ENCODE measurements around the gene MAEL.

DNA sequence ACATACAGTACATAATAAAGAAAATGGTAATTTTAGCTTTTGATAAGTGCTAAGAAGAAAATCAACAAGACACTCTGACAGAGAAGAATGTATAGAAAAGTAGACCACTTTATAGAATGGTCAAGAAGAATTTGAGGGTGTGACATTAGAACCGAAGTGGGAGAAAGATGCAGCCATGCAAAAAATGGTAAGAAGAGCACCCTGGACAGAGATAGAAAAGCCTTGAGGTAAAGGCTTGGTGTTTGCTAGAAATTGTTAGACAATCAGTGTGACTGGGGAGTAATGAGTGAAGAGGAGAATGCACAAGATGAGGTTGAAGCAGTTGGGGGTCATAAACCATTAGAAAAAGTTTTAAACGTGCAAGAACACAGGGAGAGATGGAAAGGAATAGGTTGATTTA, 23.5 kb downstream of the MAEL start:
- TF ChIP-seq EP300 (IDR thresholded peaks at IDR 0.05; ENCODE audit: borderline replicate concordance), result no peak
- TF ChIP-seq, protein P1, sequence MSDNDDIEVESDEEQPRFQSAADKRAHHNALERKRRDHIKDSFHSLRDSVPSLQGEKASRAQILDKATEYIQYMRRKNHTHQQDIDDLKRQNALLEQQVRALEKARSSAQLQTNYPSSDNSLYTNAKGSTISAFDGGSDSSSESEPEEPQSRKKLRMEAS (IDR thresholded peaks at IDR 0.05), result no peak
- TF ChIP-seq TAF1 (IDR thresholded peaks at IDR 0.05; ENCODE audit: low read depth), result no peak
- no peak for TF ChIP-seq RAD21 (IDR thresholded peaks at IDR 0.05; ENCODE audit: low read depth)
- TF ChIP-seq TEAD4 (IDR thresholded peaks at IDR 0.05), result no peak
- no peak for TF ChIP-seq CREB1 (IDR thresholded peaks at IDR 0.05; ENCODE audit: low read depth)
- no peak for TF ChIP-seq FOXM1 (IDR thresholded peaks at IDR 0.05; ENCODE audit: borderline replicate concordance, low read depth)
- TF ChIP-seq YY1 (IDR thresholded peaks at IDR 0.05; ENCODE audit: low read depth), result no peak
- TF ChIP-seq, protein P2, sequence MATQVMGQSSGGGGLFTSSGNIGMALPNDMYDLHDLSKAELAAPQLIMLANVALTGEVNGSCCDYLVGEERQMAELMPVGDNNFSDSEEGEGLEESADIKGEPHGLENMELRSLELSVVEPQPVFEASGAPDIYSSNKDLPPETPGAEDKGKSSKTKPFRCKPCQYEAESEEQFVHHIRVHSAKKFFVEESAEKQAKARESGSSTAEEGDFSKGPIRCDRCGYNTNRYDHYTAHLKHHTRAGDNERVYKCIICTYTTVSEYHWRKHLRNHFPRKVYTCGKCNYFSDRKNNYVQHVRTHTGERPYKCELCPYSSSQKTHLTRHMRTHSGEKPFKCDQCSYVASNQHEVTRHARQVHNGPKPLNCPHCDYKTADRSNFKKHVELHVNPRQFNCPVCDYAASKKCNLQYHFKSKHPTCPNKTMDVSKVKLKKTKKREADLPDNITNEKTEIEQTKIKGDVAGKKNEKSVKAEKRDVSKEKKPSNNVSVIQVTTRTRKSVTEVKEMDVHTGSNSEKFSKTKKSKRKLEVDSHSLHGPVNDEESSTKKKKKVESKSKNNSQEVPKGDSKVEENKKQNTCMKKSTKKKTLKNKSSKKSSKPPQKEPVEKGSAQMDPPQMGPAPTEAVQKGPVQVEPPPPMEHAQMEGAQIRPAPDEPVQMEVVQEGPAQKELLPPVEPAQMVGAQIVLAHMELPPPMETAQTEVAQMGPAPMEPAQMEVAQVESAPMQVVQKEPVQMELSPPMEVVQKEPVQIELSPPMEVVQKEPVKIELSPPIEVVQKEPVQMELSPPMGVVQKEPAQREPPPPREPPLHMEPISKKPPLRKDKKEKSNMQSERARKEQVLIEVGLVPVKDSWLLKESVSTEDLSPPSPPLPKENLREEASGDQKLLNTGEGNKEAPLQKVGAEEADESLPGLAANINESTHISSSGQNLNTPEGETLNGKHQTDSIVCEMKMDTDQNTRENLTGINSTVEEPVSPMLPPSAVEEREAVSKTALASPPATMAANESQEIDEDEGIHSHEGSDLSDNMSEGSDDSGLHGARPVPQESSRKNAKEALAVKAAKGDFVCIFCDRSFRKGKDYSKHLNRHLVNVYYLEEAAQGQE (IDR thresholded peaks at IDR 0.05; ENCODE audit: low read depth), result peak; percentile 13; the same call in 1 of the 2 replicates
- TF ChIP-seq, protein P3, sequence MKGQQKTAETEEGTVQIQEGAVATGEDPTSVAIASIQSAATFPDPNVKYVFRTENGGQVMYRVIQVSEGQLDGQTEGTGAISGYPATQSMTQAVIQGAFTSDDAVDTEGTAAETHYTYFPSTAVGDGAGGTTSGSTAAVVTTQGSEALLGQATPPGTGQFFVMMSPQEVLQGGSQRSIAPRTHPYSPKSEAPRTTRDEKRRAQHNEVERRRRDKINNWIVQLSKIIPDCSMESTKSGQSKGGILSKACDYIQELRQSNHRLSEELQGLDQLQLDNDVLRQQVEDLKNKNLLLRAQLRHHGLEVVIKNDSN (IDR thresholded peaks at IDR 0.05), result no peak
- TF ChIP-seq TCF12 (IDR thresholded peaks at IDR 0.05; ENCODE audit: low read depth), result no peak
- no peak for TF ChIP-seq EGR1 (IDR thresholded peaks at IDR 0.05)
